MM.1S (cell line): ENCODE results near the gene UNC5A.

ENCODE experiments used
- DNase-seq: peaks from one replicate; pipeline ENCODE4 v3.0.0-alpha.2; 2015
- H2AFZ ChIP-seq: fragments of 300-600 bp; sonication (generic); 2 replicates; pipeline ENCODE4 v1.6.0; 2016; ENCODE audit warnings: antibody characterized with exemption, low read length
- H3F3A ChIP-seq: fragments of 300-600 bp; sonication (generic); 2 replicates; pipeline ENCODE4 v1.6.1; 2016; ENCODE audit warnings: mild to moderate bottlenecking, antibody characterized with exemption, low read length, moderate library complexity, mixed read lengths; ENCODE audit not compliant: insufficient read depth
- H3K27ac ChIP-seq: fragments of 300-600 bp; sonication (generic); 2 replicates; pipeline ENCODE4 v1.5.1; 2016; ENCODE audit warnings: mild to moderate bottlenecking, low read length
- H3K27me3 ChIP-seq: fragments of 300-600 bp; sonication (generic); replicated peaks from 2 replicates; pipeline ENCODE4 v1.6.0; 2016; ENCODE audit warnings: low read length; ENCODE audit not compliant: insufficient read depth
- H3K36me3 ChIP-seq: fragments of 300-600 bp; sonication (generic); replicated peaks from 2 replicates; pipeline ENCODE4 v1.6.1; 2016; ENCODE audit warnings: mild to moderate bottlenecking, low read length, mixed read lengths; ENCODE audit not compliant: insufficient read depth
- H3K4me1 ChIP-seq: fragments of 300-600 bp; sonication (generic); 2 replicates; pipeline ENCODE4 v1.6.1; 2016; ENCODE audit warnings: low read length, mixed read lengths
- H3K4me2 ChIP-seq: fragments of 300-600 bp; sonication (generic); 2 replicates; pipeline ENCODE4 v1.6.0; 2016; ENCODE audit warnings: low read depth, low read length
- H3K4me3 ChIP-seq: fragments of 300-600 bp; sonication (generic); 2 replicates; pipeline ENCODE4 v1.5.1; 2016; ENCODE audit warnings: low read length, mixed read lengths
- H3K79me2 ChIP-seq: fragments of 300-600 bp; sonication (generic); 2 replicates; pipeline ENCODE4 v1.6.1; 2016; ENCODE audit warnings: mixed run types, low read length, mixed read lengths
- H3K9ac ChIP-seq: fragments of 300-600 bp; sonication (generic); 2 replicates; pipeline ENCODE4 v1.6.1; 2016; ENCODE audit warnings: low read length, mixed read lengths
- H3K9me2 ChIP-seq: fragments of 300-600 bp; sonication (generic); replicated peaks from 2 replicates; pipeline ENCODE4 v1.6.1; 2016; ENCODE audit warnings: mild to moderate bottlenecking, low read length, mixed read lengths; ENCODE audit not compliant: insufficient read depth
- H3K9me3 ChIP-seq: fragments of 300-600 bp; sonication (generic); replicated peaks from 2 replicates; pipeline ENCODE4 v1.6.1; 2016; ENCODE audit warnings: mild to moderate bottlenecking, low read length, mixed read lengths; ENCODE audit not compliant: insufficient read depth
- H4K20me1 ChIP-seq: fragments of 300-600 bp; sonication (generic); 2 replicates; pipeline ENCODE4 v1.6.1; 2016; ENCODE audit warnings: mild to moderate bottlenecking, low read length, moderate library complexity, mixed read lengths; ENCODE audit not compliant: insufficient read depth
- EZH2 ChIP-seq: fragments of 300-600 bp; sonication (generic); optimal IDR thresholded peaks from 2 replicates; pipeline ENCODE3; 2017; ENCODE audit warnings: low read depth, mild to moderate bottlenecking, antibody characterized with exemption, low read length, mixed read lengths
- EZH2phosphoT487 ChIP-seq: fragments of 300-600 bp; sonication (generic); IDR thresholded peaks from 2 replicates; pipeline ENCODE4 v1.6.1; 2018; ENCODE audit warnings: antibody characterized with exemption, low read length
- TF ChIP-seq, protein P1 (sequence below): fragments of 300-600 bp; sonication (generic); IDR thresholded peaks from 2 replicates; pipeline ENCODE4 v1.5.1; 2016; ENCODE audit warnings: antibody characterized with exemption, low read length, mixed read lengths

The UNC5A gene

DNA sequence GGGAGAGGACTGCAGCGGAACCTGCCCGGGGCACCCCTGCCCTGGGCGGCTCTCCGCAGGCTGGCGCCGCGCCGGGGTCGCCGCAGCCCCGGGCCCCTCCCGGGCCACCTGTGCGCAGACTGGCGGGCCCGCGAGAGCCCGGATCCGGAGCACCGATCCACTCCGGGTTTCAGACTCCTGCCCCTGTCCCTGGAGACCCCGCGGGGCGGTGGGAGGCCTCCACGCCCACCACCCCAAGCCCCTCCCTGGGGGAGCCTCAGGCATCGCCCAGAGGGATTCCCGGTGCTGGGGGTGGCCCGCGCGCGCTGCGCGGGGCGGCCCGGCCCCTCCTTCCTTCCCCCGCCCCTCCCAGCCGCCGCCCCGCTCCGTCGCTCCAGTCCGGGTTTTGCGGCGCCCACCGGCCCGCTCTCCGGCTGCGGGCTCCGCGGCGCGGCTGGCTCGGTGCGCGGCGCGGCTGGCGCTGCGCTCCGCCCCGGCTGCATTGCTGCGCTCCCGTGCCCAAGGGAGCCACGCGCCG, at the start of gene UNC5A:
UNC5A (plus strand) TSS at position 479 of the 517 bp plus-strand sequence. CDS start 192 bp downstream, outside the sequence.
- Histone ChIP-seq H3K36me3 (no peaks in the 10 kb centered on the region), H3K9ac (no peak within 1 kb of the TSS)

GRCh38 chr5:176761755-176762154, 48.6 kb upstream of the UNC5A start:
- no peak for DNase-seq

More for the DNA sequence above, at the start of gene UNC5A:
- H3F3A ChIP-seq, result no peaks in the 10 kb centered on the region
- H3K4me3 ChIP-seq, result no peak within 1 kb of the TSS
- no peak for TF ChIP-seq EZH2
- no peak for TF ChIP-seq EZH2phosphoT487
- TF ChIP-seq, protein P1, sequence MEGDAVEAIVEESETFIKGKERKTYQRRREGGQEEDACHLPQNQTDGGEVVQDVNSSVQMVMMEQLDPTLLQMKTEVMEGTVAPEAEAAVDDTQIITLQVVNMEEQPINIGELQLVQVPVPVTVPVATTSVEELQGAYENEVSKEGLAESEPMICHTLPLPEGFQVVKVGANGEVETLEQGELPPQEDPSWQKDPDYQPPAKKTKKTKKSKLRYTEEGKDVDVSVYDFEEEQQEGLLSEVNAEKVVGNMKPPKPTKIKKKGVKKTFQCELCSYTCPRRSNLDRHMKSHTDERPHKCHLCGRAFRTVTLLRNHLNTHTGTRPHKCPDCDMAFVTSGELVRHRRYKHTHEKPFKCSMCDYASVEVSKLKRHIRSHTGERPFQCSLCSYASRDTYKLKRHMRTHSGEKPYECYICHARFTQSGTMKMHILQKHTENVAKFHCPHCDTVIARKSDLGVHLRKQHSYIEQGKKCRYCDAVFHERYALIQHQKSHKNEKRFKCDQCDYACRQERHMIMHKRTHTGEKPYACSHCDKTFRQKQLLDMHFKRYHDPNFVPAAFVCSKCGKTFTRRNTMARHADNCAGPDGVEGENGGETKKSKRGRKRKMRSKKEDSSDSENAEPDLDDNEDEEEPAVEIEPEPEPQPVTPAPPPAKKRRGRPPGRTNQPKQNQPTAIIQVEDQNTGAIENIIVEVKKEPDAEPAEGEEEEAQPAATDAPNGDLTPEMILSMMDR, result no peak
- H3K27me3 ChIP-seq, result peaks cover 69% of the 10 kb centered on the region
- no peak within 1 kb of the TSS for H3K27ac ChIP-seq
- no peak within 1 kb of the TSS for H3K4me2 ChIP-seq
- H2AFZ ChIP-seq, result no peak within 1 kb of the TSS
- H3K9me2 ChIP-seq, result no peaks in the 10 kb centered on the region
- H3K4me1 ChIP-seq, result no peaks in the 10 kb centered on the region
- H3K9me3 ChIP-seq, result no peaks in the 10 kb centered on the region
- no peak for DNase-seq
- H4K20me1 ChIP-seq, result no peaks in the 10 kb centered on the region
- H3K79me2 ChIP-seq, result no peaks in the 10 kb centered on the region

DNA sequence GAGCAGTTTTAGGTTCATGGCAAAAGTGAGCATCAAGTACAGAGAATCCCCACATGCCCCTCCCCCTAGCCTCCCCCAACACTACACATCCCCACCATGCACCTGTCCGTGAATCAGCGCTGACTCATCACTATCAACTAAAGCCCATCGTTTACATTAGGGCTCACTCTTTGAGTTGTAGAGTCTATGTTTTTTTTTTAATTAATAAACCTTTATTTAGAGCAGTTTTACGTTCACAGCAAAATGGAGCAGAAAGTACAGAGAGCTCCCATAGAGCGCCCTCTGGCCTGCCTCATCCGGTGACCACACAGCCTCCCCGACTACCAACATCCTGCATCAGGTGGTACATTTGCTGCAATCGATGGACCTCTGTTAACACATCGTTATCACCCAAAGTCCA, 47.9 kb upstream of the UNC5A start:
- TF ChIP-seq, protein P1, result no peak
- TF ChIP-seq EZH2phosphoT487, result no peak
- no peak for TF ChIP-seq EZH2

More at GRCh38 chr5:176761755-176762154, 48.6 kb upstream of the UNC5A start:
- Histone ChIP-seq H3K9me2 (no peaks in the 10 kb centered on the region), H3K36me3 (no peaks in the 10 kb centered on the region), H3K4me2 (no peak overlapping the region), H3K4me1 (no peaks in the 10 kb centered on the region), H3F3A (no peaks in the 10 kb centered on the region), H3K27ac (no peak overlapping the region), H4K20me1 (no peaks in the 10 kb centered on the region), H3K4me3 (no peak overlapping the region), H3K9me3 (no peaks in the 10 kb centered on the region), H3K27me3 (peaks cover 62% of the 10 kb centered on the region), H2AFZ (no peak overlapping the region), H3K9ac (no peak overlapping the region), H3K79me2 (no peaks in the 10 kb centered on the region)
- TF ChIP-seq EZH2 (no peak), EZH2phosphoT487 (no peak)
- TF ChIP-seq, protein P1, result no peak

More for the DNA sequence above, 47.9 kb upstream of the UNC5A start:
- peaks cover 63% of the 10 kb centered on the region for H3K27me3 ChIP-seq
- H3K9me3 ChIP-seq, result no peaks in the 10 kb centered on the region
- no peaks in the 10 kb centered on the region for H4K20me1 ChIP-seq
- no peaks in the 10 kb centered on the region for H3K9me2 ChIP-seq
- H3F3A ChIP-seq, result no peaks in the 10 kb centered on the region
- no peaks in the 10 kb centered on the region for H3K79me2 ChIP-seq
- no peak overlapping the region for H2AFZ ChIP-seq
- no peak overlapping the region for H3K4me3 ChIP-seq
- H3K9ac ChIP-seq, result no peak overlapping the region
- no peak for DNase-seq
- no peaks in the 10 kb centered on the region for H3K4me1 ChIP-seq
- H3K4me2 ChIP-seq, result no peak overlapping the region
- no peak overlapping the region for H3K27ac ChIP-seq
- no peaks in the 10 kb centered on the region for H3K36me3 ChIP-seq
